Measurements from ENCODE around the gene SYNCRIP. TPM values are rescaled to one million over a fixed set of nuclear protein-coding genes. Genes with fewer than 3 reads are reported as not detected.

SYNCRIP gene
- total and polyA plus RNA-seq, 2 experiments from 2014 or later = 62.1 to 78.1 TPM

DNA sequence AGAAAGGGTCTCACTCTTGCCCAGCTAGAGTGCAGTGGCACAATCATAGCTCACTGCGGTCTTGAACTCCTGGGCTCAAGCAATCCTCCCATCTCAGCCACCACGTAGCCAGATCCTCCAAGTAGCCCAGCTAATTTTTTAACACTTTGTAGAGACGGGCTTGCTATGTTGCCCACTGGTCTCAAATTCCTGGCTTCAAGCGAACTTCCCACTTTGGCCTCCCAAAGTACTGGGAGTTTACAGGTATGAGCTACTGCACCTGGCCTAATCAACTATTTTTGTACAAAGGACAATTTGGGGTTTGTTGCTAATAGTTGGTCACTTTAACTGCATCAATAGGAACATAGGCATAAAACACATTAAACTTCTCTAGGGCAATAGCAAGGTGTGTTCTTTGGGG is 29.9 kb upstream of the SYNCRIP start:
- TF ChIP-seq EZH2 (IDR thresholded peaks at IDR 0.05; ENCODE audit: borderline replicate concordance) (no peak), CTCF (IDR thresholded peaks at IDR 0.05; ENCODE audit: poor library complexity) (no peak), EZH2phosphoT487 (IDR thresholded peaks at IDR 0.05; ENCODE audit: low read depth, severe bottlenecking, unreplicated experiment) (no peak)
- peaks cover 52% of the 10 kb centered on the region for H3K79me2 ChIP-seq
- H3K9me3 ChIP-seq (ENCODE audit: low read depth) = no peaks in the 10 kb centered on the region
- no peaks in the 10 kb centered on the region for H3K9me2 ChIP-seq (replicated peaks; ENCODE audit: insufficient read depth)
- H3K27ac ChIP-seq = no peak overlapping the region
- H3K27me3 ChIP-seq = no peaks in the 10 kb centered on the region
- peaks cover 13% of the 10 kb centered on the region for H3K4me1 ChIP-seq (ENCODE audit: insufficient read depth)
- H3K36me3 ChIP-seq (replicated peaks; ENCODE audit: insufficient read depth, low read depth) = no peaks in the 10 kb centered on the region
- no peak overlapping the region for H3K4me2 ChIP-seq
- H2AFZ ChIP-seq = no peak overlapping the region
- no peak for DNase-seq (ENCODE audit: low spot score)
- peaks cover 30% of the 10 kb centered on the region for H4K20me1 ChIP-seq (ENCODE audit: insufficient read depth, poor library complexity, severe bottlenecking)
- whole genome bisulfite sequencing (ENCODE audit: low lambda C conversion rate, missing lambda C conversion rate) = 89% methylated on average over 4 of the region's 4 CpGs
- H3K4me3 ChIP-seq = no peak overlapping the region

DNA sequence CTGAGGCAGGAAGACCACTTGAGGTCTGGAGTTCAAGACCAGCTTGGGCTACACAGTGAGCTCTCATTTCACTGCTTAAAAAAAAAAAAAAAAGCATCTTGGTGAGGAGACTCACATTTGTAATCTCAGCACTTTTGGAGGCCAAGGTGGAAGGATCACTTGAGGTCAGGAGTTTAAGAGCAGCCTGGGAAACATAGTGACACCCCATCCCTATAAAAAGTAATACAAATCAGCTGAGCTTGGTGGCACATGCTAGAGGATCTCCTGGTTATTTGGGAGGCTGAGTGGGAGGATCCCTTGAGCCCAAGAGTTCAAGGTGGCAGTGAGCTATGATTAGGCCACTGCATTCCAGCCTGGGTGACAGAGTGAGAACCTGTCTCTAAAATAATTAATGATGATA is 29.4 kb upstream of the SYNCRIP start:
- TF ChIP-seq EZH2phosphoT487 (IDR thresholded peaks at IDR 0.05; ENCODE audit: low read depth, severe bottlenecking, unreplicated experiment) = no peak
- TF ChIP-seq CTCF (IDR thresholded peaks at IDR 0.05; ENCODE audit: poor library complexity) = no peak
- TF ChIP-seq EZH2 (IDR thresholded peaks at IDR 0.05; ENCODE audit: borderline replicate concordance) = no peak

GRCh38 chr6:85670573-85670972 is 27.9 kb upstream of the SYNCRIP start:
- whole genome bisulfite sequencing (ENCODE audit: low lambda C conversion rate, missing lambda C conversion rate) = 74% methylated on average over 3 of the region's 3 CpGs
- no peak for DNase-seq (ENCODE audit: low spot score)
- Histone ChIP-seq H3K27ac (no peak overlapping the region), H3K27me3 (no peaks in the 10 kb centered on the region), H3K79me2 (peaks cover 32% of the 10 kb centered on the region), H3K4me1 (ENCODE audit: insufficient read depth) (peaks cover 13% of the 10 kb centered on the region), H3K36me3 (replicated peaks; ENCODE audit: insufficient read depth, low read depth) (no peaks in the 10 kb centered on the region), H4K20me1 (ENCODE audit: insufficient read depth, poor library complexity, severe bottlenecking) (peaks cover 10% of the 10 kb centered on the region), H3K9me3 (ENCODE audit: low read depth) (no peaks in the 10 kb centered on the region), H3K9me2 (replicated peaks; ENCODE audit: insufficient read depth) (no peaks in the 10 kb centered on the region), H2AFZ (no peak overlapping the region), H3K4me2 (no peak overlapping the region), H3K4me3 (no peak overlapping the region)
- no peak for TF ChIP-seq EZH2phosphoT487 (IDR thresholded peaks at IDR 0.05; ENCODE audit: low read depth, severe bottlenecking, unreplicated experiment)
- TF ChIP-seq EZH2 (IDR thresholded peaks at IDR 0.05; ENCODE audit: borderline replicate concordance) = no peak
- no peak for TF ChIP-seq CTCF (IDR thresholded peaks at IDR 0.05; ENCODE audit: poor library complexity)

More for the DNA sequence above, 29.4 kb upstream of the SYNCRIP start:
- Histone ChIP-seq H2AFZ (no peak overlapping the region), H3K36me3 (replicated peaks; ENCODE audit: insufficient read depth, low read depth) (no peaks in the 10 kb centered on the region), H3K79me2 (peaks cover 46% of the 10 kb centered on the region), H4K20me1 (ENCODE audit: insufficient read depth, poor library complexity, severe bottlenecking) (peaks cover 25% of the 10 kb centered on the region), H3K27ac (no peak overlapping the region), H3K4me2 (no peak overlapping the region), H3K9me3 (ENCODE audit: low read depth) (no peaks in the 10 kb centered on the region), H3K9me2 (replicated peaks; ENCODE audit: insufficient read depth) (no peaks in the 10 kb centered on the region), H3K4me3 (no peak overlapping the region), H3K27me3 (no peaks in the 10 kb centered on the region), H3K4me1 (ENCODE audit: insufficient read depth) (peaks cover 13% of the 10 kb centered on the region)
- DNase-seq (ENCODE audit: low spot score) = no peak

DNA sequence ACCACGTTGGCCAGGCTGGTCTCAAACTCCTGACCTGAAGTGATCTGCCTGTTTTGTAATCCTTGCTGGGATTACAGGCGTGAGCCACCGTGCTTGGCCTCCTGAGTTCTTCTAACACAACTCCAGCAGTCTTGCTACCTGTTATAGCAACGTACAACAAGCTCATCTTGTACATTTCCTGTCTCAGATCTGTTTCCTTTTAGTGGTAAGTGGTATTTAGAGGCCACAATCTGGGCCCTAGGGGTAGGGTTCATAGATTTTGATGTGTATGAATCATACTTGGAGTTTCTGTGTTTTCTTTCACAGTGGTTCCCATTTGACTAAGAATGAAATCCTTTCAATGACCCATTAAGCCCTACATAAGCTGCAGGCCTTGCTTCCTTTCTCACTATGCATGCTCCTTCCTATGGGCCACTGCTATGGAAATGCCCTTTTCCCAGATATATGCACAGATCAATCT is 27.1 kb upstream of the SYNCRIP start:
- no peak for TF ChIP-seq EZH2phosphoT487 (IDR thresholded peaks at IDR 0.05; ENCODE audit: low read depth, severe bottlenecking, unreplicated experiment)
- TF ChIP-seq CTCF (IDR thresholded peaks at IDR 0.05; ENCODE audit: poor library complexity) = no peak
- no peak for TF ChIP-seq EZH2 (IDR thresholded peaks at IDR 0.05; ENCODE audit: borderline replicate concordance)
- 54% methylated on average over 4 of the region's 4 CpGs for WGBS (ENCODE audit: low lambda C conversion rate, missing lambda C conversion rate)
- Histone ChIP-seq H4K20me1 (ENCODE audit: insufficient read depth, poor library complexity, severe bottlenecking) (peaks cover 2% of the 10 kb centered on the region), H3K9me2 (replicated peaks; ENCODE audit: insufficient read depth) (no peaks in the 10 kb centered on the region), H3K27ac (no peak overlapping the region), H3K36me3 (replicated peaks; ENCODE audit: insufficient read depth, low read depth) (no peaks in the 10 kb centered on the region), H3K4me3 (no peak overlapping the region), H3K4me2 (no peak overlapping the region), H3K79me2 (peaks cover 23% of the 10 kb centered on the region), H3K9me3 (ENCODE audit: low read depth) (no peaks in the 10 kb centered on the region), H2AFZ (no peak overlapping the region), H3K4me1 (ENCODE audit: insufficient read depth) (peaks cover 5% of the 10 kb centered on the region), H3K27me3 (no peaks in the 10 kb centered on the region)
- no peak for DNase-seq (ENCODE audit: low spot score)
